NCI-H446 treated with DMSO at 0.1 percent for 48 hours (cell line): ENCODE measurements around the gene SRRM5.
A peak's percentile ranks its signal among the peaks of the same experiment; 100 is the strongest.
"Not testable (repeated sequence)": the region's sequence is repeated elsewhere in the genome, so short reads cannot be mapped to it uniquely, and the experiment has no call there.

Experiments used
- DNase-seq: peaks from one replicate; lab custom pipeline; 2025; lab: John Stamatoyannopoulos, UW

The SRRM5 gene

GRCh38 chr19:43591904-43592772 is 19.8 kb upstream of the SRRM5 start:
- DNase-seq, result no peak

- DNase-seq, result no peak
Observed at GRCh38 chr19:43592800-43593350, 19.0 kb upstream of the SRRM5 start.

GRCh38 chr19:43594081-43594697 is 17.7 kb upstream of the SRRM5 start:
- no peak for DNase-seq

DNA sequence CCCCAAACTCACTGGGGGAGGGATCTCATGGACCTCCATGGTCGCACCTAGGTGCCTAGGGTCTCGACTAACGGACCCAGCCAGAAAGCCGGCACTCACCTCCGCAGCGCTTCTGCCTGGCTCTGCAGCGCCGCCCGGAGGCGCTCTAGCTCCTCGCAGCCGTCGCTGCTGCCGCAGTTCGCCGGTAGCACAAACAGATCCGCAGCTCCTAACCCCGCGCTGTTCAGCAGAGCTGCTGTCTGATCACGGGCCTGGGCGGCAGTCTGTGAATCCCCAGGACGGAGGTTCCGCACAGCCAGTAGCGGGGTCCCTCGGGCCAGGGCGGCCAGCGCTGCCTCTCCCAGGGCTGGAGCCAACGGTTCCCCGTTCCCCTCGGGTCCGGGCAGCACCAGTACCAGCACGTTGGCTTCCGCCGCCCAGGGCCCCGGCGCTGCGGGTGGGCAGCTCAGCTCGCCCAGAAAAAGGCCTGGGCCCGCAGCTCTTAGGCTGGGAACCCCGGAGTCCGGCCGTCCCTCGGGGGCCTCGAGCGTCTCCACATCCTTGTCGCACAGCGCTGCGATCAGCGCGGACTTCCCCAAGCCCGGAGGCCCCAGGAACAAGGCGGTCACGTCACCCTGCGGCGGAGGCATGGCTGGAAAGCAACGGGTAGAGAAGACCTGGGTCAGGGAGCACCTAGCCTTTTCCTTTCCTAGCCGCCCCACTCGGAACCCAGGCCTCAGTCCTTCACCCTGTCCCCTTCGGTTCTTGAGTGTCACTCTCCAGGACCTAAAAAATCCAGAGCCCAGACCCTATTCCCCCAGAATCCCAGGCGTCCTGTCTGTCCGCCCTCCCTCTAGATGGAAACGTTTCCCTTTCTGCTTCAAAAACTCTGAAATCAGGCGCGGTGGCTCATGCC is 16.9 kb upstream of the SRRM5 start:
- peak; percentile 19 for DNase-seq

GRCh38 chr19:43595605-43595998 is 16.3 kb upstream of the SRRM5 start:
- no peak for DNase-seq

GRCh38 chr19:43595999-43596841 is 15.7 kb upstream of the SRRM5 start, which contains the start of the genes IRGQ and ZNF576:
TSS of gene IRGQ (minus strand) at chr19:43596134. CDS start at chr19:43595338, 796 bp downstream.
TSS of gene ZNF576 (plus strand) at chr19:43596595. CDS start at chr19:43597109, 514 bp downstream.
- peak; percentile 99 for DNase-seq

- no peak for DNase-seq
Observed at GRCh38 chr19:43596842-43597461, 14.9 kb upstream of the SRRM5 start.

DNA sequence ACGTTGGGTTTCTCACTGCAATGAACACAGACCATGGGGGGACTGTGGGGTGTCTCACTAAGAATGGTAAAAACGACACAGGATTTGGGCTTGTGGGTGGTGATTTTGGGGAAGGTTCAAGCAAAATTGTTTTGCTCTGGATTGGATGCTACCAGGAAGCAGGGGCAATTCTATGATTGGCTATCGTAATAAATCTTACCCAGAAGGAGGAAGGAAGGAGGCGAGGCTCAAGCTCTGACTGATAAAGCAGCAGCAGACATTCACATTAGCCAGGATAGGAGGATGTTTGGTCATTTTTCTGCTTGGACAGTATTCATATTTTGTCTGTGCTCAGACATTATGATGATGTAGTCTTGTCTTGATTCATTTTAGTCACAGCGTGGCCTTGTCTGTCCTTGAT is 14.0 kb upstream of the SRRM5 start:
- DNase-seq, result no peak

- DNase-seq, result no peak
Observed at GRCh38 chr19:43598445-43599240, 13.2 kb upstream of the SRRM5 start.

DNA sequence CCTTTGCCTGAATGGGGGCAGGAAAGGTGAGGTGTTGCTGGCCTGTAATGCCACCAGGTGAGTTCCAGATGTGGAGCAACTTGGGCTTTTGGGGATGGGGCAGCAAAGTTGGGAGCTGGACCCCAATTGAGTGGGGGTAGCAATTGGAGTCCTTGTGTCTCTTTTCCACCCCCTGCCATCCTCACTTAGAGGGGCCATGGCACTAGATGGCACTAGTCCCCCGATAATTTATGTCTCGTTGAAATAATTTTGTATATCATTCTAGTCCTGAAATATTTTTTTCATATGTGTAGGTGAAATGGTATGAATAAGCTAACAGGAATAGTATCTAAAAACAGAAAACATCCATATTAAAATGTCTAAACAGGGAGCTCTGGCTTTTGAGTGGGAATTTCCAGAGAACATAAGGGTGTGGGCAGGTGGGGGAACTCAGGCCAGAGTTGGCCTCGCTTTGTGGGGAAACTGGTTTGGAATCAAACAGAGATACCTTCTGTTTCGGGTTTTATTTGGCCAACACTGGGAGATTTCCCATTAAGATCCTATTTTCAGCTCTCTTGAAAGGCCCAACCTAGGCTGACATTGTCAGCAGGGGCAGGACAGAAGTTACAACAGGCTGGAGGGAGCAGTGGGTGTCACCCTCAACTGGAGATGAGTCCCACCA is 12.1 kb upstream of the SRRM5 start:
- no peak for DNase-seq

DNA sequence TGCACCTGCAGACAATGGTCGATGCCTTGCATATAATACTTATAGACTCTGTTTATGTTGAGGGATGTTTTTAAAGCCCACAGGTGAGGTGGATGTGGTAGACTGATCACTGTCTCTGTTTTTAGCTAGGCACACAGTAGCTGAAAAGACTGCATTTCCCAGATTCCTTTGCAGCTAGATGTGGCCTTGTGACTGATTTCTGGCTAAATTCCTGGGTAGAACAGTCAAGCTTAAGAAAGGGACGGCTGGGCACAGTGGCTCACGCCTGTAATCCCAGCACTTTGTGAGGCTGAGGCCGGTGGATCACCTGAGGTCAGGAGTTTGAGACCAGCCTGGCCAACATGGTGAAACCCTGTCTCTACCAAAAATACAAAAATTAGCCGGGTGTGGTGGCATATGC is 11.6 kb upstream of the SRRM5 start:
- DNase-seq, result not testable (repeated sequence)

- no peak for DNase-seq
Observed at GRCh38 chr19:43605875-43606568, 5.9 kb upstream of the SRRM5 start.

DNA sequence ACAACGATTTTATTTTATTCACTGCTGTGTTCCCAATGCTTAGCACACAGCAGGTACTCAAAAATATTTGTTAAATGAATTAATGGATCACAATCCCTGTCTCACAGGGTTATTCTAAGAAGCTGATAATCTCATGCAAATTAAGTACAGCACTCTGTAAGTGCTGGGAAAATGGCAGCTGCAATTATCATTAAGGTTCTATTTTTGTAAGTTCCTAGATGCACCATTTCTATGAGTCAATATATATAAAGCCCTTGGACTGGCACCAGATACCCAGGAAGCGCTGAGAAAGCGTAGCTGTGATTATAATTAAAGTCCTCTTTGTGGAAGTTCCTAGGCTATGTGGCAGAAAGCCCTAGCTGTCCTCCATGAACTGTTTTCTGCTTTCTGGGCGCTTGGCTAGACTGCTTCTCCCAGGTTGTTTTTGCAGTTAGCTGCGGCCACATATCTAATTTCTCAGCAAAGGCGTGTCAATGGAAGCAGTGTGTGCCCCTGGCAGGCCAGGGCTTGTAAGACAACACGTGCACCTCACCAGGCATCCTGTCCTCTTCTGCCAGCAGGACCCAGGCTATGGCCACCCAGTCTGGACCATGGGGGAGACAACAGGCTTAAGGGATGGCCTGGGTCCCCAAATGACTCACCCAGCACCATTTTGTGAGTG is 5.2 kb upstream of the SRRM5 start:
- no peak for DNase-seq

DNA sequence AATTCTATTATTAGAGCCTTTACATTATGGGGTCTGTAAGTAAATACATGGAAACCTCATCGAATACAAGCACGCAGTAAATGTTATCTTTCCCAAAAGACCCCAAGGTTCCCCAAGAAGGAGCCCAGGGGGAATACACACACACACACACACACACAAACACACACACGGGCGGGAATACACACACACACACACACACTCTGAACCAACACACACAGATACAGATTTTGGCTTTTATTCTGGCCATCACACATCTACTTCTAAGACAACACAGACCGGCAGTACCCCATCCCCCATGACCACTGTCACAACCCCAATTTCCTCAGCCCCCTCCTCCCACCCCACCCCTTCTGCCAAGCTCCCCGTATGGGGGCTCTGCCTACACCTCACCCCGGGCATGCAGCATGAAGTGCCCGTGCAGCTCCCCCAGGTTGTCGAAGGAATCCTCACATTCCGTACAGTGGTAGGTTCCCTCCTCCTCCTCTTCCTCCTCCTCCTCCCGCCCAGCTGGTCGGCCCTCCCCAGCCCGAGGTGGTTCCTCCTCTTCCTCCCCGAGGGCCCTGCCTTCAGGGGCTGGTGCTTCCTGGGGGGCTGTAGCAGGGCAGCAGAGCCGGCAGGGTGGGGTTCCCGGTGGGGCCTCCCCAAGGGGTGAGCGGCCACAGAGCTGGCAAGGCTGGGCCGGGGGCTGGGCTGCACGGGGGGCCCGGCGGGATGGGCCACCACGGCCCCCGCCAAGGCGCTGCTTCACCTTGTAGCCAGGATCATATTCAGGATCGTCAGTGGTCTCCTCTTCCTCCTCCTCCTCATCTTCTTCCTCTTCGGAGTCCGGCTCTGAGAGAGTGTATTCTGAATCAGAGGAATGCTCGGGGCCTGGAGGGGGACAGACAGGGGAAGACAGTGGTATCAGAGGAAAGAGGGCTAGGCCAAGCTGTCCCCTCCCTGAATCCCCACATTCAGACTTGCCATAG is 4.4 kb upstream of the SRRM5 start:
- no peak for DNase-seq

DNA sequence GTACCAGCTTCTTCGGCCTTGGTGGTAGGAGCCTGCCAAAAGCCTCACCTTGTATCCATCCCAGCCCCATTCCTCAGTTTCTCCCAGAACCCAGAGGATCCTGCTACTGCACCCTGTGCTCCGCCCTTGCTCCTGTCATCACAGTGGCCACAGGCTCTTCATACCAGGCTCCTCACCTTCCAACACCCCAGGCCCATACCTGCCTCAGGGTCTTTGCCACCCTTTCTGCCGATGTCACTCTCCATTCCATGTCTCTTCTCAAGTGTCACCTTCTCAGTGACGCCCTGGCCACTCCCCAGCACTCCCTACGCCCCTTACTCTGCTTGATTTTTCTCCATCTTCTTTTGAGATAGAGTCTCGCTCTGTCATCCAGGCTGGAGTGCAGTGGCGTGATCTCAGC is 2.0 kb upstream of the SRRM5 start:
- DNase-seq, result no peak

- no peak for DNase-seq
Observed at GRCh38 chr19:43610493-43610892, 1.4 kb upstream of the SRRM5 start.

DNA sequence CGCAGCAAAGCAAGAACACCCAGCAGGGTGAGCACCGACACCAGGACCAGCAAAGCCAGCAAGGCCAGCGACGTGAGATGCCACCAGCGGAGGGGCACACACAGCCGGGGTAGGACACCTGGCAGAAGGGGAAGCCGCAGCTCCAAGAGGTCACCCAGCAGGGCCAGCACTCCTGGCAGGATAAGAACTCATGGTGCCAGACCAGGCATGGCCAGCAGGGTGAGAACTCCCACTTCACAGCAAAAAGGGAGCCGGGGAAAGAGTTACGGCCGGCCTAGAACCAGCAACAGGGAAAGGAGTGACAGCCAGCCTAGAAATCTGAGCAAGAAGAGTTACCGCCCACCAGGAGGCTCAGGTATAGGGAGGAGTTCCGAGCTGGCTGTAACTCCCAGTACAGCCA is 486 bp downstream of the SRRM5 start:
- DNase-seq, result no peak
